Activated naive CD4-positive, alpha-beta T cell treated with anti-CD3 and anti-CD28 coated beads, Interleukin-2, amount 50 U/mL, for 72 hours (primary cell): ENCODE data around the gene SMAP2. TPM values are rescaled to one million over a fixed set of nuclear protein-coding genes. Genes with fewer than 3 reads are reported as not detected.

Experiments
- ATAC-seq, 2 donors: fragments of 150-1000 bp; cut with Tn5 transposase; 2 replicates each; pipeline ENCODE4 v1.10.0; 2021; ENCODE audit warnings: mild to moderate bottlenecking in 2 of 2, moderate library complexity in 2 of 2
- DNase-seq, 2 donors: peaks; one replicate each; pipeline ENCODE4 v3.0.0; 2021 to 2022; ENCODE audit warnings: low spot score in 2 of 2
- H3K27ac Mint-ChIP-seq, 2 donors: one replicate each; pipeline ENCODE4 v1.8.0; 2022; ENCODE audit warnings: mild to moderate bottlenecking in 2 of 2, mixed read lengths in 2 of 2
- H3K36me3 Mint-ChIP-seq, 2 donors: one replicate each; pipeline ENCODE4 v1.8.0; 2022; ENCODE audit warnings: mixed read lengths in 2 of 2
- H3K9me3 Mint-ChIP-seq, 2 donors: one replicate each; pipeline ENCODE4 v1.8.0; 2022; ENCODE audit warnings: mixed read lengths in 2 of 2
- total RNA-seq, 2 donors: library from RNA; stranded (reverse); gene quantifications; one replicate each; pipeline ENCODE4 v1.2.3, GENCODE V29; 2022

The SMAP2 gene
- total RNA-seq, 2 donors from 2014 or later: 229 to 299 TPM

GRCh38 chr1:40361201-40361600 lies 12.3 kb upstream of the SMAP2 start:
- no peak overlapping the region for H3K27ac Mint-ChIP-seq
- H3K36me3 Mint-ChIP-seq: peaks cover 4 to 37% of the 10 kb centered on the region in 2 donors
- peaks cover 10 to 27% of the 10 kb centered on the region in 2 donors for H3K9me3 Mint-ChIP-seq
- DNase-seq (no peak), ATAC-seq (no peak)

GRCh38 chr1:40361637-40362036 lies 11.9 kb upstream of the SMAP2 start:
- H3K9me3 Mint-ChIP-seq: peaks cover 10 to 26% of the 10 kb centered on the region in 2 donors
- no peak for DNase-seq
- ATAC-seq: no peak
- H3K27ac Mint-ChIP-seq: peak overlapping the region in 1 of 2 donors; percentile 27
- peaks cover 4 to 37% of the 10 kb centered on the region in 2 donors for H3K36me3 Mint-ChIP-seq

DNA sequence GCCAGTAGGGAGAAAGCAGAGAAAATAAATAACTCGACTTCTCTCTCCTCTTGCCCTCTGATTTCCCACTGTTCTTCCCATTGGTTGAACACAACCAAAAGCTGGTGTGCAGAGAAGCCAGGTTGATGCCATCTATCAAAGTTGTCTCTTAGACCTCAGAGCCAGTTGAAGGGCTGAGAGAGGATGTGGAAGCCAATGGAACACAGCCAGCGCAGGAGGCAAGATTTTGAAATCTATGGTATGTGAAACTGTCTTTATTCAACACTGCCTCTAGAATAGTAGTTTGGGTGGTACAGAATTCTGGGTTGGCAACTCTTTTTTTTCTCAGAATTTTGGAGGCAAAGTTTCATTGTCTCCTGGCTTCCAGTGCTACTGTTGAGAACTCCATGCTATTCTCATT lies 11.3 kb upstream of the SMAP2 start:
- Mint-ChIP-seq H3K27ac (no peak overlapping the region), H3K36me3 (peaks cover 4 to 31% of the 10 kb centered on the region in 2 donors), H3K9me3 (peaks cover 10 to 20% of the 10 kb centered on the region in 2 donors)
- no peak for DNase-seq
- no peak for ATAC-seq

- no peak for ATAC-seq
- Mint-ChIP-seq H3K36me3 (peaks cover 4 to 27% of the 10 kb centered on the region in 2 donors), H3K27ac (no peak overlapping the region), H3K9me3 (peaks cover 10 to 20% of the 10 kb centered on the region in 2 donors)
- DNase-seq: no peak
These were observed 10.8 kb upstream of the SMAP2 start for GRCh38 chr1:40362699-40363098.

GRCh38 chr1:40363721-40364120 lies 9.8 kb upstream of the SMAP2 start:
- ATAC-seq (peak; percentile 98), DNase-seq (no peak)
- H3K9me3 Mint-ChIP-seq: peaks cover 9 to 17% of the 10 kb centered on the region in 2 donors
- peak overlapping the region in 1 of 2 donors; percentile 65 for H3K27ac Mint-ChIP-seq
- H3K36me3 Mint-ChIP-seq: peaks cover 4 to 17% of the 10 kb centered on the region in 2 donors

DNA sequence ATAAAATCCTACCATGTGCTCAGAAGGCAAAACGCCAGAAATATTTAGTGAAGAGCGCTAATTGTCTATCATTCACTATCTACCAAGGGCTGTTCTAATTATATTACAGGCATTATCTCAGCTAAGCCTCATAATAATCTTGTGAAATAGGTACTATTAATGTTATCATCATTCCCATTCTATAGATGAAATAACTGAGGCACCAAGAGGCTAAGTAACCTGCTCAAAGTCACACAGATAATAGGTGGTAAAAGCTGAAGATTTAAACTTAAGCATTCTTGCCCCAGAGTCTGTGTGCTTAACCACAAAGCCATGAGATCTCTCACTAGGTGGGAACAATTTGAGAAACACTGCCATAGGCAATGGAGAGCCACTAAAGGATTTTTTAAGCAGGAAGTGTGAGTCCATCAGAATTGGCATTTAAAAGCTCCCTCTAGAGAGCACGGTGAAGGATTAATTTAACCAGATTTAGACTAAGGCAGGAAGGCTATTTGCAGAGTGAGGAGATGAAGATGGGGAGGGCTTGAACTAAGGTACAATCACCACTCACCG lies 1.7 kb upstream of the SMAP2 start:
- Mint-ChIP-seq H3K36me3 (peaks cover 23 to 27% of the 10 kb centered on the region in 2 donors), H3K27ac (no peak overlapping the region), H3K9me3 (peaks cover 0 to 3% of the 10 kb centered on the region in 2 donors)
- DNase-seq: no peak
- no peak for ATAC-seq

- no peak for ATAC-seq
- H3K27ac Mint-ChIP-seq: peak overlapping the region; percentile 72 to 98
- H3K36me3 Mint-ChIP-seq: peaks cover 32 to 35% of the 10 kb centered on the region in 2 donors
- DNase-seq: no peak
- H3K9me3 Mint-ChIP-seq: peaks cover 0 to 3% of the 10 kb centered on the region in 2 donors
These were observed 737 bp upstream of the SMAP2 start for GRCh38 chr1:40372658-40373322.

DNA sequence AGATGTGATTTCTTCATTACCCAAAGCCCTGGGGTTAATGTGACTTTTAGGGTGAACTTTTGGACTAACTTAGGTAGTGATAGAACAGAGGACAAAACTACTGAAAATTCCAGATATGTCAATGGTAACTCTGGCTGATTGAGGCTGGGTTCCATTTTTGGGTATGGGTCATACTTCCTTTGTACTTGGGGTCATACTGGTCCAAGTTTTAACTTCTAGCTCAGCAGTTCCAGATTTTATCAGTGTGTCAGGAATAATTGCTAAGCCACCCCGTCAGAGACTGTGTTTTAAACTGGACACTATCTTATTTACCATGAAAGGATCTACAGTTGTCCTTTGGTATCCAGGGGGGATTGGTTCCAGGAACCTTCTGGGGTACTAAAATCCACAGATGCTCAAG lies 4.0 kb downstream of the SMAP2 start:
- DNase-seq: no peak
- peaks cover 0 to 3% of the 10 kb centered on the region in 2 donors for H3K9me3 Mint-ChIP-seq
- peak overlapping the region; percentile 38 to 98 for H3K27ac Mint-ChIP-seq
- ATAC-seq: no peak
- H3K36me3 Mint-ChIP-seq: peaks cover 38 to 61% of the 10 kb centered on the region in 2 donors

GRCh38 chr1:40379785-40380452 lies 6.4 kb downstream of the SMAP2 start:
- H3K9me3 Mint-ChIP-seq: no peaks in the 10 kb centered on the region
- no peak for ATAC-seq
- peaks cover 42 to 76% of the 10 kb centered on the region in 2 donors for H3K36me3 Mint-ChIP-seq
- no peak for DNase-seq
- peak overlapping the region; percentile 99 to 100 for H3K27ac Mint-ChIP-seq

- peaks cover 36 to 73% of the 10 kb centered on the region in 2 donors for H3K36me3 Mint-ChIP-seq
- peak overlapping the region; percentile 99 to 100 for H3K27ac Mint-ChIP-seq
- DNase-seq (no peak), ATAC-seq (no peak)
- H3K9me3 Mint-ChIP-seq: no peaks in the 10 kb centered on the region
These were observed 7.3 kb downstream of the SMAP2 start for GRCh38 chr1:40380817-40381216.

- peak in 1 of 2 donors; percentile 8 for ATAC-seq
- Mint-ChIP-seq H3K9me3 (no peaks in the 10 kb centered on the region), H3K36me3 (peaks cover 36 to 73% of the 10 kb centered on the region in 2 donors), H3K27ac (peak overlapping the region; percentile 99 to 100)
- DNase-seq: no peak
These were observed 8.0 kb downstream of the SMAP2 start for GRCh38 chr1:40381268-40382107.

- H3K36me3 Mint-ChIP-seq: peaks cover 30 to 67% of the 10 kb centered on the region in 2 donors
These were observed 8.6 kb downstream of the SMAP2 start for GRCh38 chr1:40382108-40382460.

GRCh38 chr1:40382601-40383000 lies 9.1 kb downstream of the SMAP2 start:
- ATAC-seq: no peak
- Mint-ChIP-seq H3K27ac (peak overlapping the region; percentile 99 to 100), H3K9me3 (no peaks in the 10 kb centered on the region), H3K36me3 (peaks cover 25 to 62% of the 10 kb centered on the region in 2 donors)
- DNase-seq: no peak

More at GRCh38 chr1:40382108-40382460, 8.6 kb downstream of the SMAP2 start:
- Mint-ChIP-seq H3K27ac (peak overlapping the region; percentile 99 to 100), H3K9me3 (no peaks in the 10 kb centered on the region)
- DNase-seq (no peak), ATAC-seq (peak in 1 of 2 donors; percentile 24)

DNA sequence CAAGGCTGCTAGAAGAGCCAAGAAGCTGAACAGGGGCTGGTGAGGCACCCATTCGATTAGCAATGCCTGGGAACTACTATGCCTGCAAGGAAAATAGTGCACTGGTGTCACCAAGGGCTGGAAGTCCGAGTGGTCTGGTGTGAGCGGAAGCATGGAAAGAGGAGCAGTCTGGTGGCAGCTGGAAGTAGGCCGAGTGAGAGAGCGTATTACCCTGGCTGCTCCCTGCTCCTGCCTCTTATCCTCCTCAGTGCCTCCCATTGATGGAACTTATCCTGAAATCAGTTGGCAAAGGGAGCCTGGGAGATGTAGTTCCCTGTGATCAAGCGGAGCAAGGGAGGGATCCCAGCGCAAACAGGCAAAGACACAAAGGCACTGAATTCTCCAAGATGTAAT lies 9.6 kb downstream of the SMAP2 start:
- DNase-seq: no peak
- Mint-ChIP-seq H3K9me3 (no peaks in the 10 kb centered on the region), H3K27ac (peak overlapping the region; percentile 99 to 100), H3K36me3 (peaks cover 24 to 61% of the 10 kb centered on the region in 2 donors)
- no peak for ATAC-seq

DNA sequence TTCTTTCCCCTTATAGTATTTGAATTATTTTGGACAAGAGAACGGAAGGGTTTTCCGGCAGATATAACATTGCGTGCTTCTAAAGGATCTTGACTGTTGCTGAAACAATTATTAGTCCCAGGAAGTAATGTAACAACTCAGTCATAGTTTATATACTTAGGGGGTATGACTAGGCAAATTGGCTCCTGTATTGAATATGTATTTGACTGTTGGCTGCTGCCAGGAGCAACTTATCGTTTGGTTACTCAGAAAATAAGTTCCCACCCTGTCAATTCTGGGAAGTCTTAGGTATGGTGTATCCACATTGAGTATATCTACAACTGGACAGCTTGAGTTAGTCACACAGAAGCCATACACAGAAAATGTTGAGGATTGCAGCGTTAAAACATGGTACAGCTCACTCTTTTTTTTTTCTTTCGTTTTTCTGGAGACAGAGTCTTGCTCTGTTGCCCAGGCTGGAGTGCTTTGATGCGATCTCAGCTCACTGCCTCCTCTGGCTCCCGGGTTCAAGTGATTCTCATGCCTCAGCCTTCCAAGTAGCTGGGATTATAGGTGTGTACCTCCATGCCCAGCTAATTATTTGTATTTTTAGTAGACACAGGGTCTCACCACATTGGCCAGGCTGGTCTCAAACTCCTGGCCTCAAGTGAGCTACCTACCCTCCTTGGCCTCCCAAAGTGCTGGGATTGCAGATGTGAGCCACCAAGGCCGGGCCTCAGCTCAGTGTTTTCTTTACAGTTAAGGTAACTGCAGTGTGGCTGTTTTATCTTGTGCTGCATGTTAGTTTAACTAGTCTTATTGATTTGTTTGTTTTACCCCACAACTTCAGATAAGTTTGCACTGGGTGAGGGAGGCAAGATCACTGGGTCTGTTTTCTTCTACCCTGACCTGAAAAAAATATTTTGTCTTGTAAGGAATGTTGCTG lies 10.2 kb downstream of the SMAP2 start:
- Mint-ChIP-seq H3K9me3 (no peaks in the 10 kb centered on the region), H3K36me3 (peaks cover 30 to 61% of the 10 kb centered on the region in 2 donors), H3K27ac (peak overlapping the region; percentile 99 to 100)
- ATAC-seq (peak; percentile 25 to 51), DNase-seq (no peak)

DNA sequence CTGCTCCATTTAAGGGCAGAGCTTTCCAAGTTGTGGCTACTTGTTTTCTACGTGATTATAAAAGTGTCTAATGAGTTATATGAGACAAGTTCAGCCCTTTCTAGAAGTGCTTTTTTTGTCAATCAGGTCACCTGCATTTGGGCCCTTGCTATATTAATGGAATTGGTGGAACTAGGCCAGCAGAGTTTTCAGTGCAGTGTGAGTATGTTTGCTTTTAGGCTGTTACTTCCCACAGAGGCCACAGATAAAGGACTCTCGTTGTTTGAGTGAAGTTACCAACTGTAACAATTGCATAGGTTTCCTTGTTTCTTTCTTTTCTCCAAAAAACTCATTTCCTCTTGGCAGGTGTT lies 10.9 kb downstream of the SMAP2 start:
- Mint-ChIP-seq H3K9me3 (no peaks in the 10 kb centered on the region), H3K27ac (peak overlapping the region; percentile 99 to 100), H3K36me3 (peaks cover 36 to 63% of the 10 kb centered on the region in 2 donors)
- ATAC-seq (no peak), DNase-seq (no peak)
